Endothelial cell of umbilical vein (primary cell): Measurements from ENCODE around the gene TBXT. TPM values are rescaled to one million over a fixed set of nuclear protein-coding genes. Genes with fewer than 3 reads are reported as not detected.

Source experiments
- BruUV-seq: library from RNA; stranded (reverse); fragments of 400-500 nt; replicated peaks from 2 replicates; lab custom pipeline; 2021; lab: Mats Ljungman, UMichigan
- CTCF ChIA-PET: fragments of 300-600, 350-600 bp; sonication (Branson Sonifier 250); formaldehyde crosslinking; loops from one replicate; lab custom pipeline; 2021; ENCODE audit warnings: antibody characterized with exemption, inconsistent platforms; lab: Charles Lee
- POLR2A ChIA-PET: fragments of 300-600, 350-600 bp; sonication (Branson Sonifier 250); formaldehyde crosslinking; loops from one replicate; lab custom pipeline; 2021; ENCODE audit warnings: antibody characterized with exemption, inconsistent platforms; lab: Charles Lee
- DNase-seq: peaks from one replicate; pipeline ENCODE4 v3.0.0-alpha.2; 2011; ENCODE audit warnings: low read depth, low spot score
- FAIRE-seq: peaks from 2 replicates; lab custom pipeline; 2011; peaks lifted over from hg19 to GRCh38; lab: Jason Lieb, UNC
- H2AFZ ChIP-seq: 2 replicates; pipeline ENCODE4 v1.6.0; 2012; ENCODE audit warnings: low read depth, low read length, control low read depth, inconsistent platforms
- H3K27ac ChIP-seq: 2 replicates; pipeline ENCODE4 v1.5.1; 2011; ENCODE audit warnings: low read depth, mild to moderate bottlenecking, control low read depth, low read length, moderate library complexity; ENCODE audit not compliant: insufficient read depth
- H3K27me3 ChIP-seq, 2 experiments: 2 replicates each; pipeline versions ENCODE4 v1.6.0 to v1.6.1; 2011; ENCODE audit warnings: low read length in 2 of 2, mixed read lengths in 1 of 2; ENCODE audit not compliant: control insufficient read depth in 2 of 2, insufficient read depth in 2 of 2
- H3K36me3 ChIP-seq, 2 experiments: 2 replicates in 1 of 2; 3 replicates in 1 of 2; pipeline ENCODE4 v1.5.1; 2011; ENCODE audit warnings: low read length in 2 of 2, mild to moderate bottlenecking in 1 of 2, moderate library complexity in 1 of 2; ENCODE audit not compliant: control insufficient read depth in 2 of 2, insufficient read depth in 2 of 2; ENCODE audit errors: extremely low read depth in 1 of 2
- H3K4me1 ChIP-seq: 3 replicates; pipeline ENCODE4 v1.5.1; 2011; ENCODE audit warnings: mild to moderate bottlenecking, low read length; ENCODE audit not compliant: control insufficient read depth, insufficient read depth; ENCODE audit errors: extremely low read depth
- H3K4me2 ChIP-seq: 2 replicates; pipeline ENCODE4 v1.6.1; 2011; ENCODE audit warnings: low read length, control low read depth, mixed read lengths; ENCODE audit not compliant: insufficient read depth
- H3K4me3 ChIP-seq, 3 experiments: fragments of 200-600 bp in 1 of 3; sonication (generic), shearing (Covaris generic) in 1 of 3; replicated peaks in 1 of 3; 2 replicates each; pipeline ENCODE4 v1.5.1; 2011 to 2016; ENCODE audit warnings: control low read depth in 3 of 3, low read length in 3 of 3, mild to moderate bottlenecking in 2 of 3, inconsistent platforms in 1 of 3, low read depth in 1 of 3, moderate library complexity in 1 of 3; ENCODE audit not compliant: insufficient read depth in 1 of 3
- H3K79me2 ChIP-seq: 2 replicates; pipeline ENCODE4 v1.6.0; 2012; ENCODE audit warnings: low read length, inconsistent platforms; ENCODE audit not compliant: control insufficient read depth, insufficient read depth
- H3K9ac ChIP-seq: replicated peaks from 2 replicates; pipeline ENCODE3; 2011; ENCODE audit warnings: low read length, control low read depth; ENCODE audit not compliant: insufficient read depth; ENCODE audit errors: extremely low read depth
- H3K9me1 ChIP-seq: replicated peaks from 3 replicates; pipeline ENCODE4 v1.6.0; 2011; ENCODE audit warnings: mild to moderate bottlenecking, low read length; ENCODE audit not compliant: control insufficient read depth, insufficient read depth; ENCODE audit errors: extremely low read depth
- H3K9me3 ChIP-seq: replicated peaks from 2 replicates; pipeline ENCODE4 v1.5.1; 2012; ENCODE audit warnings: low read length, inconsistent platforms; ENCODE audit not compliant: control insufficient read depth, insufficient read depth
- H4K20me1 ChIP-seq: replicated peaks from 2 replicates; pipeline ENCODE3; 2011; ENCODE audit warnings: mild to moderate bottlenecking, low read length; ENCODE audit not compliant: control insufficient read depth, insufficient read depth; ENCODE audit errors: extremely low read depth
- CTCF ChIP-seq, 2 donors: IDR thresholded peaks; 1 replicate in 1 of 2; 2 replicates in 1 of 2; pipeline ENCODE4 v1.5.1; 2011; ENCODE audit warnings: low read length in 2 of 2, mild to moderate bottlenecking in 2 of 2, moderate library complexity in 2 of 2, control low read depth in 1 of 2, inconsistent platforms in 1 of 2, low read depth in 1 of 2; ENCODE audit not compliant: insufficient read depth in 1 of 2; ENCODE audit errors: extremely low read depth in 1 of 2
- EZH2 ChIP-seq: IDR thresholded peaks from 2 replicates; pipeline ENCODE4 v1.6.1; 2012; ENCODE audit warnings: borderline replicate concordance, low read depth, mild to moderate bottlenecking, moderate library complexity, low read length, inconsistent platforms; ENCODE audit not compliant: severe bottlenecking
- FOS ChIP-seq: IDR thresholded peaks from 2 replicates; pipeline ENCODE4 v1.6.1; 2011; ENCODE audit warnings: mild to moderate bottlenecking, low read length, moderate library complexity, borderline replicate concordance; ENCODE audit not compliant: insufficient read depth
- GATA2 ChIP-seq: IDR thresholded peaks from 2 replicates; pipeline ENCODE4 v1.7.0; 2011; ENCODE audit warnings: low read depth, mild to moderate bottlenecking, moderate library complexity, mixed read lengths, low read length; ENCODE audit not compliant: insufficient read length, insufficient read depth
- JUN ChIP-seq: IDR thresholded peaks from 2 replicates; pipeline ENCODE4 v1.6.1; 2011; ENCODE audit warnings: borderline replicate concordance, low read depth; ENCODE audit not compliant: insufficient read length, insufficient read depth
- MAX ChIP-seq: IDR thresholded peaks from 2 replicates; pipeline ENCODE4 v1.6.1; 2011; ENCODE audit not compliant: insufficient read depth, insufficient read length
- MYC ChIP-seq: IDR thresholded peaks from one replicate; pipeline ENCODE4 v1.6.1; 2011; ENCODE audit warnings: mild to moderate bottlenecking, low read depth, low read length
- POLR2A ChIP-seq: IDR thresholded peaks from 2 replicates; pipeline ENCODE4 v1.6.1; 2012; ENCODE audit warnings: low read depth, mild to moderate bottlenecking, control low read depth, low read length
- POLR2AphosphoS5 ChIP-seq: IDR thresholded peaks from 2 replicates; pipeline ENCODE4 v1.6.1; 2012; ENCODE audit warnings: low read depth, mild to moderate bottlenecking, control low read depth, low read length, moderate library complexity; ENCODE audit not compliant: insufficient read depth
- dilution Hi-C: fragments of 300-500 bp; cut with MboI; formaldehyde crosslinking; loops from one replicate; pipeline ENCODE4 v1.15.0; 2019; ENCODE audit warnings: low sequenced_read_pairs; ENCODE audit not compliant: extremely low pct_ligation_motif_present
- intact Hi-C: fragments of 100-400 bp; cut with micrococcal nuclease; formaldehyde crosslinking; loops from one replicate; pipeline ENCODE4 v1.10.0; 2022
- polyA plus RNA-seq, 4 experiments: library from polyadenylated mRNA; depleted of rRNA in 3 of 4; stranded (reverse) in 3 of 4; unstranded in 1 of 4; fragments of >200 nt; gene quantifications; 2 replicates each; pipeline versions ENCODE4 v1.2.1 to v1.2.3, GENCODE V29; 2011 to 2012; ENCODE audit warnings: missing spikeins in 1 of 4
- total RNA-seq: library from RNA; stranded (reverse); gene quantifications from 2 replicates; pipeline ENCODE4 v1.2.3, GENCODE V29; 2021

Gene TBXT
- total and polyA plus RNA-seq, 2 donors (not counting 3 experiments of a cell fraction or from before 2014, with no cell fraction given) = not detected

- TF ChIP-seq JUN = no peak
- H3K4me3 ChIP-seq = no peak overlapping the region
- no peak overlapping the region for H2AFZ ChIP-seq
- H3K4me1 ChIP-seq = no peaks in the 10 kb centered on the region
- H3K4me2 ChIP-seq = no peak overlapping the region
- no peak overlapping the region for H3K27ac ChIP-seq
- no peaks in the 10 kb centered on the region for H3K27me3 ChIP-seq
- no peaks in the 10 kb centered on the region for H3K9me3 ChIP-seq
- H3K79me2 ChIP-seq = no peaks in the 10 kb centered on the region
- dilution Hi-C loops = no loop called here
- CTCF ChIA-PET = no interaction called here
- DNase-seq = no peak
- intact Hi-C loops = no loop called here
- no peak overlapping the region for H3K9ac ChIP-seq
- no peaks in the 10 kb centered on the region for H3K36me3 ChIP-seq
- POLR2A ChIA-PET = no interaction called here
- no TSS peak for BruUV-seq
- no peak for FAIRE-seq
- H4K20me1 ChIP-seq = no peaks in the 10 kb centered on the region
- H3K9me1 ChIP-seq = no peaks in the 10 kb centered on the region
Observed at GRCh38 chr6:166156942-166157341, 10.7 kb downstream of the TBXT start.

GRCh38 chr6:166153966-166154365 lies 13.7 kb downstream of the TBXT start:
- TF ChIP-seq GATA2 = no peak
- TF ChIP-seq EZH2 = no peak
- TF ChIP-seq POLR2AphosphoS5 = no peak
- no peak for TF ChIP-seq JUN
- no peak for TF ChIP-seq CTCF (IDR thresholded peaks at IDR 0.05; ENCODE audit: extremely low read depth in 1 of 2, insufficient read depth in 1 of 2, low read depth in 1 of 2, low read length in 2 of 2)
- TF ChIP-seq POLR2A = no peak
- TF ChIP-seq MYC = no peak
- TF ChIP-seq MAX = no peak
- TF ChIP-seq FOS = no peak
- Histone ChIP-seq H3K36me3 (no peaks in the 10 kb centered on the region), H3K27me3 (no peaks in the 10 kb centered on the region), H3K9ac (no peak overlapping the region), H3K27ac (no peak overlapping the region), H2AFZ (no peak overlapping the region), H3K9me1 (no peaks in the 10 kb centered on the region), H3K4me3 (no peak overlapping the region), H3K4me1 (no peaks in the 10 kb centered on the region), H4K20me1 (no peaks in the 10 kb centered on the region), H3K4me2 (no peak overlapping the region), H3K79me2 (no peaks in the 10 kb centered on the region), H3K9me3 (no peaks in the 10 kb centered on the region)
- intact Hi-C loops = no loop called here
- ChIA-PET CTCF (no interaction called here), POLR2A (no interaction called here)
- no TSS peak for BruUV-seq
- DNase-seq (no peak), FAIRE-seq (no peak)
- dilution Hi-C loops = no loop called here
